Nephron (organoid): ENCODE measurements around the gene LY6G5C.

Source experiments
- H3K27ac Mint-ChIP-seq, 3 experiments: 2 replicates each; pipeline ENCODE4 v1.8.0; 2020; ENCODE audit warnings: mixed read lengths in 3 of 3, mild to moderate bottlenecking in 2 of 3, moderate library complexity in 1 of 3
- H3K27me3 Mint-ChIP-seq: 2 replicates; pipeline ENCODE4 v1.8.0; 2021; ENCODE audit warnings: low read depth, mild to moderate bottlenecking, moderate library complexity, mixed read lengths
- H3K36me3 Mint-ChIP-seq: 2 replicates; pipeline ENCODE4 v1.8.0; 2020; ENCODE audit warnings: low read depth, mixed read lengths
- H3K4me1 Mint-ChIP-seq: 2 replicates; pipeline ENCODE4 v1.8.0; 2020; ENCODE audit warnings: mixed read lengths
- H3K4me3 Mint-ChIP-seq, 3 experiments: 2 replicates each; pipeline ENCODE4 v1.8.0; 2020; ENCODE audit warnings: mild to moderate bottlenecking in 3 of 3, mixed read lengths in 3 of 3, moderate library complexity in 2 of 3
- H3K9me3 Mint-ChIP-seq: 2 replicates; pipeline ENCODE4 v1.8.0; 2020; ENCODE audit warnings: mixed read lengths
- CTCF ChIP-seq, 3 experiments: fragments of 200-600 bp; sonication (generic); IDR thresholded peaks; one replicate each; pipeline ENCODE4 v1.5.0; 2021; ENCODE audit warnings: antibody characterized with exemption in 3 of 3; ENCODE audit not compliant: unreplicated experiment in 3 of 3

LY6G5C gene

DNA sequence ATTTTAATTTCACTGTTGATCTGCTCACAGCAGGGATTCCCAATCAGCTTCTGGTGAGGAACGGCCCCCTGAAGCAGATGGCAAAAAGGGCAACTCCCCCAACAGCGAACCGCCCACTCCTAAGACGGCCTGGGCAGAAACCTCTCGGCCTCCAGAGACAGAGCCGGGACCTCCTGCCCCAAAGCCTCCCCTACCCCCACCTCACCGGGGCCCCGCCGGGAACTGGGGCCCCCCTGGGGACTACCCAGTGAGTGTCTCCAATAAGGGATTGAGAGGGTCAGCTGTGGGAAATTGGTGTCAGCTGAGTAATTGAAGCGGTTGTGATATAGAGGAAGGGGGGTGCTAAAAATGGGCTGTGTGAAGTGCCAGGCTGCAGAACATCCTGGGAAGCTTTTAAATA, 53.9 kb downstream of the LY6G5C start:
- peaks cover 85% of the 10 kb centered on the region for H3K36me3 Mint-ChIP-seq
- no peaks in the 10 kb centered on the region for H3K27me3 Mint-ChIP-seq
- H3K27ac Mint-ChIP-seq, result no peak overlapping the region
- no peak overlapping the region for H3K4me3 Mint-ChIP-seq
- no peaks in the 10 kb centered on the region for H3K9me3 Mint-ChIP-seq
- TF ChIP-seq CTCF (IDR thresholded peaks at IDR 0.05; ENCODE audit: unreplicated experiment in 3 of 3), result no peak
- H3K4me1 Mint-ChIP-seq, result peaks cover 10% of the 10 kb centered on the region
